SU-DHL-6 (cell line): ENCODE results near the gene CHIC2.

Source experiments
- CTCF ChIP-seq: fragments of 200-600 bp; sonication (generic); IDR thresholded peaks from one replicate; pipeline ENCODE4 v1.5.1; 2017; ENCODE audit warnings: antibody characterized with exemption, mild to moderate bottlenecking, low read length, moderate library complexity; ENCODE audit not compliant: insufficient read depth, poor library complexity, severe bottlenecking
- EZH2phosphoT487 ChIP-seq: fragments of 200-600 bp; sonication (generic), shearing (Covaris generic); conservative IDR thresholded peaks from 2 replicates; pipeline ENCODE4 v1.6.1; 2018; ENCODE audit warnings: mild to moderate bottlenecking, antibody characterized with exemption, low read length, moderate library complexity, mixed read lengths

DNA sequence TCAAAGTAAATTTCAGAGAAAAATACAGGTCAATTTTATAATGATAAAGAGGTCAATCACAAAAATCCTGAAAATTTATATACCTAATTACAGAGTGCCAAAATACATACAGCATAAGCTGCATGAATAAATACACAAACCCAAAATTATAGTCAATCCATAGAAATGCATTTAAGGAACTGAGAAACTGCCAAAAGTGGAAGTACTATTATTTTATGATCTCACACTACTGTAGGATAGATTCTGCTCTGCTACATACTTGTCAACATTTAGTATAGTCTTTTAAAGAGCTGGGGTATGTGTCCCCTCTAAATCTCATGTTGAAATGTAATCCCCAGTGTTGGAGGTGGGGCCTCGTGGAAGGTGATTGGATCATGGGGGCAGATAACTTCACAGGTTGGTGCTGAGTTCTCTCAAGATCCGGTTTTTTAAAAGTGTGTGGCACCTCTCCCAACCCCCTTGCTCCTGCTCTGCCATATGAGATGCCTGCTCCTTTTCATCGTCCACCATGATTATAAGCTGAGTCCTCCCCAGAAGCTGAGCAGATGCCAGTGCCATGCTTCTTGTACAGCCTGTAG, 31.8 kb downstream of the CHIC2 start:
- TF ChIP-seq CTCF (no peak), EZH2phosphoT487 (no peak)
